ENCODE data around the gene NDUFB7.

GRCh38 chr19:14577264-14577663, 5.4 kb upstream of the NDUFB7 start:
- TF ChIP-seq, protein P1, sequence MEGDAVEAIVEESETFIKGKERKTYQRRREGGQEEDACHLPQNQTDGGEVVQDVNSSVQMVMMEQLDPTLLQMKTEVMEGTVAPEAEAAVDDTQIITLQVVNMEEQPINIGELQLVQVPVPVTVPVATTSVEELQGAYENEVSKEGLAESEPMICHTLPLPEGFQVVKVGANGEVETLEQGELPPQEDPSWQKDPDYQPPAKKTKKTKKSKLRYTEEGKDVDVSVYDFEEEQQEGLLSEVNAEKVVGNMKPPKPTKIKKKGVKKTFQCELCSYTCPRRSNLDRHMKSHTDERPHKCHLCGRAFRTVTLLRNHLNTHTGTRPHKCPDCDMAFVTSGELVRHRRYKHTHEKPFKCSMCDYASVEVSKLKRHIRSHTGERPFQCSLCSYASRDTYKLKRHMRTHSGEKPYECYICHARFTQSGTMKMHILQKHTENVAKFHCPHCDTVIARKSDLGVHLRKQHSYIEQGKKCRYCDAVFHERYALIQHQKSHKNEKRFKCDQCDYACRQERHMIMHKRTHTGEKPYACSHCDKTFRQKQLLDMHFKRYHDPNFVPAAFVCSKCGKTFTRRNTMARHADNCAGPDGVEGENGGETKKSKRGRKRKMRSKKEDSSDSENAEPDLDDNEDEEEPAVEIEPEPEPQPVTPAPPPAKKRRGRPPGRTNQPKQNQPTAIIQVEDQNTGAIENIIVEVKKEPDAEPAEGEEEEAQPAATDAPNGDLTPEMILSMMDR (IDR thresholded peaks at IDR 0.05), result no peak
- no peak for TF ChIP-seq POLR2A (IDR thresholded peaks at IDR 0.05)

All from heart left ventricle (tissue), 13 donors.